ENCODE data around the gene ZNG1C.
"Not testable (repeated sequence)": the region's sequence is repeated elsewhere in the genome, so short reads cannot be mapped to it uniquely, and the experiment has no call there.

The ZNG1C gene

GRCh38 chr9:68241683-68242082 is at the start of gene ZNG1C:
TSS of gene ZNG1C (plus strand) at chr9:68241983. CDS start at chr9:68242032, 49 bp downstream.
- DNase-seq, result not testable (repeated sequence)

- not testable (repeated sequence) for DNase-seq
Measured at GRCh38 chr9:68242437-68242836, 654 bp downstream of the ZNG1C start.

GRCh38 chr9:68281041-68281440 is 39.3 kb downstream of the ZNG1C start:
- not testable (repeated sequence) for DNase-seq

- DNase-seq, result not testable (repeated sequence)
Measured at GRCh38 chr9:68302567-68302966, 60.8 kb downstream of the ZNG1C start, which contains the start of gene FOXD4L3. TSS of gene FOXD4L3 (plus strand) at chr9:68302867. CDS start at chr9:68302952, 85 bp downstream.

- DNase-seq, result not testable (repeated sequence)
Measured at GRCh38 chr9:68303771-68304170, 62.0 kb downstream of the ZNG1C start.

GRCh38 chr9:68304212-68304611 is 62.4 kb downstream of the ZNG1C start:
- DNase-seq, result not testable (repeated sequence)

- not testable (repeated sequence) for DNase-seq
Measured at GRCh38 chr9:68304777-68305176, 63.0 kb downstream of the ZNG1C start.

- DNase-seq, result not testable (repeated sequence)
Measured at GRCh38 chr9:68305680-68306285, 64.0 kb downstream of the ZNG1C start.

- DNase-seq, result not testable (repeated sequence)
Measured at GRCh38 chr9:68306391-68306964, 64.7 kb downstream of the ZNG1C start.

GRCh38 chr9:68307127-68307526 is 65.3 kb downstream of the ZNG1C start:
- DNase-seq, result not testable (repeated sequence)

- DNase-seq, result not testable (repeated sequence)
Measured at GRCh38 chr9:68307654-68308053, 65.9 kb downstream of the ZNG1C start.

- not testable (repeated sequence) for DNase-seq
Measured at GRCh38 chr9:68311208-68311607, 69.4 kb downstream of the ZNG1C start.

- DNase-seq, result not testable (repeated sequence)
Measured at GRCh38 chr9:68318209-68318608, 76.4 kb downstream of the ZNG1C start.

GRCh38 chr9:68323749-68324148 is 82.0 kb downstream of the ZNG1C start:
- DNase-seq, result not testable (repeated sequence)

- not testable (repeated sequence) for DNase-seq
Measured at GRCh38 chr9:68324518-68324917, 82.7 kb downstream of the ZNG1C start.

GRCh38 chr9:68329106-68329505 is 87.3 kb downstream of the ZNG1C start:
- DNase-seq, result not testable (repeated sequence)

GRCh38 chr9:68330531-68331173 is 88.9 kb downstream of the ZNG1C start:
- not testable (repeated sequence) for DNase-seq

- DNase-seq, result not testable (repeated sequence)
Measured at GRCh38 chr9:68332122-68332521, 90.3 kb downstream of the ZNG1C start.

- DNase-seq, result not testable (repeated sequence)
Measured at GRCh38 chr9:68335935-68336334, 94.2 kb downstream of the ZNG1C start.

GRCh38 chr9:68336639-68337339 is 95.0 kb downstream of the ZNG1C start:
- DNase-seq, result not testable (repeated sequence)

- DNase-seq, result not testable (repeated sequence)
Measured at GRCh38 chr9:68338000-68338399, 96.2 kb downstream of the ZNG1C start.

- not testable (repeated sequence) for DNase-seq
Measured at GRCh38 chr9:68342265-68343025, 100.7 kb downstream of the ZNG1C start.

All from NCI-H1436 (cell line).